NT2/D1 (cell line): ENCODE results near the gene CCDC88A.

Source experiments
- YY1 ChIP-seq: IDR thresholded peaks from 2 replicates; pipeline ENCODE4 v1.6.1; 2011; ENCODE audit not compliant: insufficient read length, insufficient read depth
- ZNF274 ChIP-seq: IDR thresholded peaks from 2 replicates; pipeline ENCODE4 v1.6.1; 2011; ENCODE audit warnings: mild to moderate bottlenecking, low read depth, low read length

DNA sequence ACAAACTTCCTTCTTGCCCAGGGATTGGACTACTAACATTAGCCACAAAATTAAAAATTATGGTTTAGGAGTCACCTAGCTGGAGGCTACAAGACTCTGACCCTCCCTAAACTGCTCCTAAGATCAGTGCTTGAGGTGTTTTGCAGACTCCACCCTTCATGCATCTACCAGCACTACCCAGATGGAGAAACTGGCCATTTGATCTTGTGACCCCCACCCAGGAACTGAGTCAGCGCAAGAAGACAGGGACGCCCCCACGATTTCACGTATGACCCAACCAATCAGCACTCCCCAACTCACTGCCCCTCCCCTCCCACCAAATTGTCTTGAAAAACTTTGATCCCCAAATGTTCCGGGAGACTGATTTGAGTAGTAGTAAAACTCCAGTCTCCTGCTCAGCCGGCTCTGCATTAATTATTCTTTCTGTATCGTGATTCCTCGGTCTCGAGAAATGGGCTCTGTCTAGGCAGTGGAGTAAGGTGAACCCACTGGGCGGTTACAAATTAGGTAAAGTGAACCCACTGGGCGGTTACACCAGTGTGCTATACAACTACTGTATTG lies 40.1 kb upstream of the CCDC88A start:
- no peak for TF ChIP-seq ZNF274
- no peak for TF ChIP-seq YY1
